Skeletal muscle tissue (tissue), 4 donors: ENCODE results near the gene URI1. TPM values are rescaled to one million over a fixed set of nuclear protein-coding genes. Genes with fewer than 3 reads are reported as not detected.

Experiments used
- H3K27ac ChIP-seq: one replicate; pipeline ENCODE4 v1.7.0; 2013; ENCODE audit warnings: mild to moderate bottlenecking, low read depth, low read length, inconsistent platforms
- H3K27me3 ChIP-seq, 3 donors: one replicate each; pipeline ENCODE4 v1.7.0; 2013; ENCODE audit warnings: low read length in 3 of 3; ENCODE audit not compliant: control insufficient read depth in 3 of 3, insufficient read depth in 3 of 3
- H3K36me3 ChIP-seq, 3 donors: one replicate each; pipeline ENCODE4 v1.7.0; 2013; ENCODE audit warnings: low read length in 3 of 3; ENCODE audit not compliant: control insufficient read depth in 3 of 3, insufficient read depth in 3 of 3
- H3K4me1 ChIP-seq, 3 donors: one replicate each; pipeline ENCODE4 v1.7.0; 2013; ENCODE audit warnings: low read length in 3 of 3, mild to moderate bottlenecking in 3 of 3; ENCODE audit not compliant: control insufficient read depth in 3 of 3, insufficient read depth in 3 of 3
- H3K4me3 ChIP-seq, 3 donors: one replicate each; pipeline ENCODE4 v1.7.0; 2013; ENCODE audit warnings: low read length in 3 of 3
- H3K9ac ChIP-seq, 3 donors: one replicate each; pipeline ENCODE4 v1.7.0; 2013; ENCODE audit warnings: low read length in 3 of 3, mild to moderate bottlenecking in 3 of 3, moderate library complexity in 2 of 3, low read depth in 1 of 3
- H3K9me3 ChIP-seq, 3 donors: one replicate each; pipeline ENCODE4 v1.7.0; 2013; ENCODE audit warnings: low read length in 3 of 3; ENCODE audit not compliant: control insufficient read depth in 3 of 3
- total RNA-seq: library from RNA; depleted of rRNA; stranded (reverse); fragments of >200 nt; gene quantifications from one replicate; pipeline ENCODE4 v1.2.3, GENCODE V29; 2014
- donor health status: Osteomylitis.

Gene URI1
- total RNA-seq, 1 donor from 2014 or later = 62.6 TPM

DNA sequence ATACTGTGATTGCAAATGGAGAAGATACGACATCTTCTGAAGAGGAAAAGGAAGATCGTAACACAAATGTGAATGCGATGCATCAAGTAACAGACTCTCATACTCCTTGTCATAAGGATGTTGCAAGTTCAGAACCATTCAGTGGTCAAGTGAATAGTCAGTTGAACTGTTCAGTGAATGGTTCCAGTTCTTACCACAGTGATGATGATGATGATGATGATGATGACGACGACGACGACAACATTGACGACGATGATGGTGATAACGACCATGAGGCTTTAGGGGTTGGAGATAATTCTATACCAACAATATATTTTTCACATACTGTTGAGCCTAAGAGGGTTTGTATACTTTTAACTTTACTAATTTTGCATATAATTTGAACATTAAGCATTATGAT is 67.0 kb downstream of the URI1 start:
- Histone ChIP-seq H3K4me3 (no peak overlapping the region), H3K36me3 (peaks cover 6 to 14% (median 11%) of the 10 kb centered on the region in 3 donors)

DNA sequence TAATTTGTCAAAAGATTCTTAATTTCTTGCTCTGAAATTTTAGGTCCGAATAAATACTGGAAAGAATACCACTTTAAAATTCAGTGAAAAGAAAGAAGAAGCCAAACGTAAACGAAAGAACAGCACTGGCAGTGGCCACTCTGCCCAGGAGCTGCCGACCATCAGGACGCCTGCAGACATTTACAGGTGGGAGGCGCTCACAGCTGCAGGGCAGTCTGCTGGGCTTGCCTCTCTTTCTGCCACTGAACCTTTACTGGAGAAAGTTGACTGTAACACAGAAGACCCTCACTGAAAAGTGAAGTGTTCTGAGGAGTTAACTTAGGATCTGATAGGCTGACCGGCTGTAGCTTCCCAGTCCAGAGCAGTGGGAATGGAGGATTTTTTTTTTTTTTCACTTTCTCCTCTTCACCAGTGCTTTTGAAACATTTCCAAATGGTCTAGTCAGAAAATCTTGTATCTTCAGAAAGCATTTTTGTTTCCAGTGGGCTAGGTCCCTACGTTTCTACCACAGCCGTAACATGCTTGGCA is 69.1 kb downstream of the URI1 start:
- H3K9me3 ChIP-seq = no peaks in the 10 kb centered on the region
- peaks cover 6 to 21% (median 19%) of the 10 kb centered on the region in 3 donors for H3K36me3 ChIP-seq
- no peaks in the 10 kb centered on the region for H3K27me3 ChIP-seq
- no peak overlapping the region for H3K9ac ChIP-seq
- H3K4me3 ChIP-seq = no peak overlapping the region
- no peak overlapping the region for H3K27ac ChIP-seq
- no peaks in the 10 kb centered on the region for H3K4me1 ChIP-seq

More for the DNA sequence above, 67.0 kb downstream of the URI1 start:
- Histone ChIP-seq H3K27ac (no peak overlapping the region), H3K27me3 (no peaks in the 10 kb centered on the region), H3K4me1 (no peaks in the 10 kb centered on the region), H3K9ac (no peak overlapping the region), H3K9me3 (no peaks in the 10 kb centered on the region)

GRCh38 chr19:30014770-30015169 is 72.7 kb downstream of the URI1 start:
- H3K27ac ChIP-seq = no peak overlapping the region
- peaks cover 8 to 21% (median 14%) of the 10 kb centered on the region in 3 donors for H3K36me3 ChIP-seq
- no peak overlapping the region for H3K9ac ChIP-seq
- no peak overlapping the region for H3K4me3 ChIP-seq
- no peaks in the 10 kb centered on the region for H3K4me1 ChIP-seq
- H3K9me3 ChIP-seq = no peaks in the 10 kb centered on the region
- H3K27me3 ChIP-seq = no peaks in the 10 kb centered on the region

- H3K9me3 ChIP-seq = no peaks in the 10 kb centered on the region
- no peaks in the 10 kb centered on the region for H3K4me1 ChIP-seq
- peaks cover 3 to 18% (median 10%) of the 10 kb centered on the region in 3 donors for H3K36me3 ChIP-seq
- H3K4me3 ChIP-seq = no peak overlapping the region
- no peak overlapping the region for H3K27ac ChIP-seq
- no peaks in the 10 kb centered on the region for H3K27me3 ChIP-seq
- H3K9ac ChIP-seq = no peak overlapping the region
These were observed 75.1 kb downstream of the URI1 start for GRCh38 chr19:30017172-30017571.

DNA sequence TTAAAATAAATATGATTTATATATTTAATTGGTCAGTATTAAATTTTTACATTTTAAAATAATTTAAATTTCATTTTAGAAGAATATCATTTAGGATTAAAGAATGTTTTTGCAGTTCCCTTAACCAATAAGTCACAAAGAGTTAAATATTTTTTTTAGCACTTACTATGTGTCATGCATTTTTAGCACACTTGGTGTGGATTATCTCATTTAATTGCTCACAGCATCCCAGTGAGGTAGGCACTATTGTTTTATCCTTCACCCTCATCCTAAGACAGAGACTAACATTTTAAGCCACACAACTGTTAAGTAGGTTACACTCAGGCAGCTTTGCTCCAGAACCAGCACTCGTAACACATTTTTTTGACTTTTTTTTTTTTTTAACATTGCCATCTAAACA is 78.2 kb downstream of the URI1 start:
- peaks cover 2% of the 10 kb centered on the region in 3 donors for H3K36me3 ChIP-seq
- no peak overlapping the region for H3K4me3 ChIP-seq
- no peaks in the 10 kb centered on the region for H3K9me3 ChIP-seq

GRCh38 chr19:30022659-30023058 is 80.6 kb downstream of the URI1 start:
- Histone ChIP-seq H3K27ac (no peak overlapping the region), H3K4me1 (no peaks in the 10 kb centered on the region), H3K4me3 (no peak overlapping the region), H3K36me3 (peaks cover 0 to 2% (median 2%) of the 10 kb centered on the region in 3 donors), H3K9ac (no peak overlapping the region), H3K27me3 (no peaks in the 10 kb centered on the region), H3K9me3 (no peaks in the 10 kb centered on the region)

More for the DNA sequence above, 78.2 kb downstream of the URI1 start:
- Histone ChIP-seq H3K9ac (no peak overlapping the region), H3K4me1 (no peaks in the 10 kb centered on the region), H3K27me3 (no peaks in the 10 kb centered on the region), H3K27ac (no peak overlapping the region)

DNA sequence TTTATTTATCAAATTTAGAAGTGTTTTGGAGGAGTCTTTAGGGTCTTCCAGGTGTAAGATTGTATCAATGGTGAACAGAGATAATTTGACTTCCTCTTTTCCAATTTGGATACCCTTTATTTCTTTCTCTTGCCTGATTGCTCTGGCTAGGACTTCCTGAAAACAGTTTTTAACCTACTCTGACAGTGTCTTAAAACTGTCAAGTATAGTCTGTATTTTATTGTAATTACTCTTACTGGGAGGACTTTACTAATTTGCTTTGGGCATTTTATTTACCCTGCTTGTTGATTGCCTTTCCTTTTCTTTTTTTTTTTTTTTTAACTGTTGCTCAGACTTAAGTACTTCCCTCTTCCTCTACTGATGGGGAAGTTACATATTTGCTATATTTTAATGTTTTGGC is 81.3 kb downstream of the URI1 start:
- no peaks in the 10 kb centered on the region for H3K27me3 ChIP-seq
- H3K36me3 ChIP-seq = peaks cover 0 to 2% (median 0%) of the 10 kb centered on the region in 3 donors
- H3K27ac ChIP-seq = no peak overlapping the region
- no peaks in the 10 kb centered on the region for H3K4me1 ChIP-seq
- H3K4me3 ChIP-seq = no peak overlapping the region
- no peak overlapping the region for H3K9ac ChIP-seq
- no peaks in the 10 kb centered on the region for H3K9me3 ChIP-seq

DNA sequence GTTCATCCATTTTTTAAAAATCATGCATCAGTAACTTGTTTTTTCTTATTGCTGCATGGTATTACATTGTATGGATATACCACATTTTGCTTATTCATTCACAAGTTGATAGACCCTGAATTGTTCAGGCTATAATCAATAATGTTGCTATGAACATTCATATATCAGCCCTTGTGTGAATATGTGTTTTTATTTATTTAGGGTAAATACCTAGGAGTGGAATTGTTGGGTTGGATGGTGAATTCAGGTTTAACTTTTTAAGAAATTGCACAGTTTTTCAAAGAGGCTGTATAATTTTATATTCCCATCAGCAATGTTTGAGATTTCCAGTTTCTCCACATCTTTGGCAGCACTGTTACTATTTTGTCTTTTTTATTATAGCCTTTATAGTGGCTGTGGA is 82.1 kb downstream of the URI1 start:
- Histone ChIP-seq H3K9ac (no peak overlapping the region), H3K27me3 (no peaks in the 10 kb centered on the region), H3K36me3 (peaks cover 0 to 2% (median 0%) of the 10 kb centered on the region in 3 donors), H3K4me1 (no peaks in the 10 kb centered on the region), H3K4me3 (no peak overlapping the region), H3K9me3 (no peaks in the 10 kb centered on the region), H3K27ac (no peak overlapping the region)

DNA sequence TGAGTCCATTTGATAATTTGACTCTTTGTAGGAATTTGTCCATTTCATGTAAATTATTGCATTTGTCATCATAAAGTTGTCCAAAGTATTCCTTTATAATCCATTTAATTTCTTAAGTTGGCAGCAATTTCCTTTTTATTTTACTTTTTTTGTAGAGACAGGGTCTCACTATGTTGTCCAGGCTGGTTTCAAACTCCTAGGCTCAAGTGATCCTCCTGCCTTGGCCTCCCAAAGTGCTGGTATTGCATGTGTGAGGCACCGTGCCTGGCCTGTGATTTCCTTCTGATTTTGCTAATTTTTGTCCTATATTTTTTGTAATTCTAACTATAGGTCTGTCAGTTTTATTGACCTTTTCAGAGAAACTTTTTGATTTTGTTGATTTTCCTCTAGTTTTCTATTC is 84.9 kb downstream of the URI1 start:
- H3K27ac ChIP-seq = no peak overlapping the region
- no peaks in the 10 kb centered on the region for H3K27me3 ChIP-seq
- no peaks in the 10 kb centered on the region for H3K9me3 ChIP-seq
- peaks cover 0 to 7% (median 2%) of the 10 kb centered on the region in 3 donors for H3K36me3 ChIP-seq
- no peak overlapping the region for H3K9ac ChIP-seq
- no peaks in the 10 kb centered on the region for H3K4me1 ChIP-seq
- no peak overlapping the region for H3K4me3 ChIP-seq

DNA sequence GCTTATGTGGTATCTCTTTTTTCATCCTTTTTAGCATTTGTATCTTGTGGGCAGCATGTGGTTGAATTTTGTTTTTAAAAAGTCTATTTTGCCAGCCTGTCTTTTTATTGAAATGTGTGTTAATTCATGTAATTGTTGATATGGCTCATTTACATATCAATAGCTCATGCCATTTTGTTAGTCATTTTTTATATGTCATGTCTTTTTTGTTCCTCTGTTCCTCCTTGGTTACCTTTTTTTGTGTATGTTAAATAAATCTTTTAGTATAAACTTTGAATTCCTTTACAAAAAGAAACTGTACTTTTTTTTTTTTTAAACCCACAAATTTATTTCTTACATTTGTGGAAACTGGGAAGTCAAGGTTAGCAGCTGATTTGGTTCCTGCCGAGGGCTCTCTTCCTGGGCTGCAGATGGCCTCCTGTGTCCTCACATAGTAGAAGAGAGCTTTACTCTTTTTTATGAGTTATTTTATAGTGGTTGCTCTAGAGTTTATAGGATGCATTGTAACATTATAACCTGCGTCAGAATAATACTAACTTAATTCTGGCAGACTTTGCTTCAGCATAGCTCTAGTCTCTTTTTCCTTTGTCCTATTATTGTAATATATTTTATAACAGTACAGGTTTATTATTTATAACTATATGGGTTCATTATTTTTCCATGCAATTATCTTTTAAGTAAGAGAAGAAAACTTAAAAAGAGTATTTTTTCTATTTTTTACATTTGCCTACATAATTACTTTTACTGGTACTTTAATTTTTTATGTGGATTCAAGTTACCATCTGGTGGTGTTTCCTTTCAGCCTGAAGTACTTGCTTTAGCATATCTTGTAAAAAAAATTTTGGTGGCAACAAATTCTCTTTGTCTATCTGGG is 86.3 kb downstream of the URI1 start:
- Histone ChIP-seq H3K4me3 (no peak overlapping the region), H3K9ac (no peak overlapping the region), H3K27me3 (no peaks in the 10 kb centered on the region), H3K36me3 (peaks cover 0 to 8% (median 2%) of the 10 kb centered on the region in 3 donors), H3K9me3 (no peaks in the 10 kb centered on the region), H3K27ac (no peak overlapping the region), H3K4me1 (no peaks in the 10 kb centered on the region)
